OCI-LY3 (cell line): Measurements from ENCODE around the gene MAGEB3.

ENCODE experiments used
- EZH2phosphoT487 ChIP-seq: fragments of 200-600 bp; shearing (Covaris generic); IDR thresholded peaks from 2 replicates; pipeline ENCODE4 v1.6.1; 2018; ENCODE audit warnings: antibody characterized with exemption, mixed run types, low read depth
- TF ChIP-seq, protein P1 (sequence below): fragments of 200-600, 300-600 bp; sonication (generic); IDR thresholded peaks from 2 replicates; pipeline ENCODE4 v1.5.1; 2014; ENCODE audit warnings: antibody characterized with exemption, low read length, low read depth

DNA sequence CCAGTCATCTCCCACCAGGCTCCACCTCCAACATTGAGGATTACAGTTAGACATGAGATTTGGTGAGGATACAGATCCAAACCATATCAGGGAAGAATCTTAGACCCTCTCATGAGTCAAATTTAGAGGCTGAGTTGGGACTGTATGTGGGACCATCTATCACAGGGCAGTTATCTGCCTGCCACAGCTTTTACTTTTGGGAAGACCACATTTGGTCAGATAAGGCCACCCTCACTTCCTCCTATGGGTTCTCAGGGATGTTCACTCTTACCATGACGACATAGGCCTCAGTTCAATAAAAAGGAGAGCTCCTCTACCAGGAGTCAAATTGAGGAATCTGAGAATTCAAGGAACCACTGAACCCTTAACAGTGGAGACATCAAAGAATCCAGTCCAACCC, 13.0 kb upstream of the MAGEB3 start:
- no peak for TF ChIP-seq EZH2phosphoT487
- TF ChIP-seq, protein P1, sequence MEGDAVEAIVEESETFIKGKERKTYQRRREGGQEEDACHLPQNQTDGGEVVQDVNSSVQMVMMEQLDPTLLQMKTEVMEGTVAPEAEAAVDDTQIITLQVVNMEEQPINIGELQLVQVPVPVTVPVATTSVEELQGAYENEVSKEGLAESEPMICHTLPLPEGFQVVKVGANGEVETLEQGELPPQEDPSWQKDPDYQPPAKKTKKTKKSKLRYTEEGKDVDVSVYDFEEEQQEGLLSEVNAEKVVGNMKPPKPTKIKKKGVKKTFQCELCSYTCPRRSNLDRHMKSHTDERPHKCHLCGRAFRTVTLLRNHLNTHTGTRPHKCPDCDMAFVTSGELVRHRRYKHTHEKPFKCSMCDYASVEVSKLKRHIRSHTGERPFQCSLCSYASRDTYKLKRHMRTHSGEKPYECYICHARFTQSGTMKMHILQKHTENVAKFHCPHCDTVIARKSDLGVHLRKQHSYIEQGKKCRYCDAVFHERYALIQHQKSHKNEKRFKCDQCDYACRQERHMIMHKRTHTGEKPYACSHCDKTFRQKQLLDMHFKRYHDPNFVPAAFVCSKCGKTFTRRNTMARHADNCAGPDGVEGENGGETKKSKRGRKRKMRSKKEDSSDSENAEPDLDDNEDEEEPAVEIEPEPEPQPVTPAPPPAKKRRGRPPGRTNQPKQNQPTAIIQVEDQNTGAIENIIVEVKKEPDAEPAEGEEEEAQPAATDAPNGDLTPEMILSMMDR = no peak
